Measurements from ENCODE around the gene KBTBD4.

KBTBD4 gene

DNA sequence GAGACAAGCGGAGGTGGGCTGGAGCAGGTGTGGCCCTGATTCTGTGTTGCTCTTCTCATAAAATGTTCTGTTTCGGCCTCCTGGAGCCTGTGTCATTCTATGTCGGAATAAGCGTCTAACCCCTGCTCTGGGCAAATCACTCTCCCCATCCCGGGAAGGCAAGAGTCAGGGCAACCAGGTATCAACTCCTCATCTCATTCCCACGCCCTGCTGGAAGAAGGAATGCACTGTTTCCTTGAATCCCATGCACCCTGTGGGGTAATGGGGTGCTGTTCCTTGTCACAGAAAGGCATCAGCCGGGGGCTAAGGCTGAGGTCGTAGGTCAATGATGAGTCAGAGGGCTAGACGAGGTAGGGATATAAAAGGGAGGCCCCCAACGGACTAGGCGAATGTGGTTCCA, 10.3 kb upstream of the KBTBD4 start:
- POLR2A ChIA-PET = no interaction called here
- no peak overlapping the region for H3K4me3 ChIP-seq (ENCODE audit: low read depth, low read length)
- no peak for DNase-seq (ENCODE audit: low read depth, low spot score)
- TF ChIP-seq, protein P1, sequence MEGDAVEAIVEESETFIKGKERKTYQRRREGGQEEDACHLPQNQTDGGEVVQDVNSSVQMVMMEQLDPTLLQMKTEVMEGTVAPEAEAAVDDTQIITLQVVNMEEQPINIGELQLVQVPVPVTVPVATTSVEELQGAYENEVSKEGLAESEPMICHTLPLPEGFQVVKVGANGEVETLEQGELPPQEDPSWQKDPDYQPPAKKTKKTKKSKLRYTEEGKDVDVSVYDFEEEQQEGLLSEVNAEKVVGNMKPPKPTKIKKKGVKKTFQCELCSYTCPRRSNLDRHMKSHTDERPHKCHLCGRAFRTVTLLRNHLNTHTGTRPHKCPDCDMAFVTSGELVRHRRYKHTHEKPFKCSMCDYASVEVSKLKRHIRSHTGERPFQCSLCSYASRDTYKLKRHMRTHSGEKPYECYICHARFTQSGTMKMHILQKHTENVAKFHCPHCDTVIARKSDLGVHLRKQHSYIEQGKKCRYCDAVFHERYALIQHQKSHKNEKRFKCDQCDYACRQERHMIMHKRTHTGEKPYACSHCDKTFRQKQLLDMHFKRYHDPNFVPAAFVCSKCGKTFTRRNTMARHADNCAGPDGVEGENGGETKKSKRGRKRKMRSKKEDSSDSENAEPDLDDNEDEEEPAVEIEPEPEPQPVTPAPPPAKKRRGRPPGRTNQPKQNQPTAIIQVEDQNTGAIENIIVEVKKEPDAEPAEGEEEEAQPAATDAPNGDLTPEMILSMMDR (IDR thresholded peaks at IDR 0.05; ENCODE audit: insufficient read depth, low read length, missing control alignments) = no peak
- CTCF ChIA-PET = no interaction called here

DNA sequence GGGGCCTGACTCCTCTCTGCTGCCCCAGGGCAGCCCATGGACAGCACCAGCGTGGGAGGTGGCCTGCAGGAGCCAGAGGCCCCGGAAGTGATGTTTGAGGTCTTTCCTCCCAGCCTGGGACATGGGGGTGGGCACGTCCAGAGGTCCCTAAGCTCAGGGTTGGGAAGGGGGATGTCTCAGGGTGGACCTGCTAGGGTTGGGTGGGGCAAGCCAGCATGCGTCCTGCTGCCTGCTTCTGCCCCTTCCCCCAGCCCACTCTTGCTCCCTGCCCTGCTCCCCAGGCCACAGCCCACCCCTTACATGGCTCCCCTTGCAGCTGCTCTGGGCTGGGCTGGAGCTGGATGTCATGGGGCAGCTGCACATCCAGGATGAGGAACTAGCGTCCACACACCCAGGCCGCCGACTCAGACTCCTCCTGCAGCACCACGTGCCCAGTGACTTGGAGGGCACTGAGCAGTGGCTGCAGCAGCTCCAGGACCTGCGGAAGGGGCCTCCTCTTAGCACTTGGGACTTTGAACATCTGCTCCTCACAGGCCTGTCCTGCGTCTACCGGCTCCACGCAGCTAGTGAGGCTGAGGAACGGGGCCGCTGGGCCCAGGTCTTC, 9.1 kb upstream of the KBTBD4 start:
- TF ChIP-seq, protein P1 (IDR thresholded peaks at IDR 0.05; ENCODE audit: insufficient read depth, low read length, missing control alignments) = no peak
- ChIA-PET POLR2A (no interaction called here), CTCF (no interaction called here)
- DNase-seq (ENCODE audit: low read depth, low spot score) = no peak
- no peak overlapping the region for H3K4me3 ChIP-seq (ENCODE audit: low read depth, low read length)

DNA sequence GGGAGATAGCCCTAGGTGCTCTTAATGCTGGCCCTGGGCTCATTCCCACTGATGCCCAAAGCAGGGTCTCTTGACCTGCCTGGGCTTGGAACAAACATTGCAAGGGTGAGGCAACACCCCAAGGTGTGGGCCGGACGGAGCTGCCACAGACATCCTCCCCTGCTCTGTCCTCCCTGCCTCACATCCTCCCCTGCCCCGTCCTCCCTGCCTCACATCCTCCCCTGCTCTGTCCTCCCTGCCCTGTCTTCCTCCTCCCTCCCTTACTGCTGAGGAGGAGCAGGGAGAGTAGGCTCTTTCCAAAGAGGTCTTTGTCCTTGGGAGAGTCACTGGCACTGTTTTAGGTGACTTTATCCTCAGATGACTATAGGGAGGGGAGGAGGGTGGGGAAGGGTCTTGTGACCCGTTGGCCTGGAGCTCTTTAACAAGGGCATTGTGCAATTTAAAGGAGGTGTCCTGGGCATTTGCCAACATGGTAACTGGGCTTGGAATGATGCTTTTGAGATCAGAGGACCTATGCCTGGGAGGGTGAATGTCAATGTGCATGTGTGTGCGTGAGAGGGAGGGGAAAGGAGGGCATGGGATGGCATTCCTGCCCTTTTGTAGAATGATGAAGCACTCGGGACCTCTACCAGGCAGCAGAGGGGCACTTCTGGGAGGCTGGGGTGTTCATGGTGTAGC, 8.4 kb upstream of the KBTBD4 start:
- POLR2A ChIA-PET = interaction anchor here (1.1 kb wide), 1 partner anchor 20 kb away, joined by 3 read pairs; no protein-coding TSS in a partner anchor
- CTCF ChIA-PET = no interaction called here
- H3K4me3 ChIP-seq (ENCODE audit: low read depth, low read length) = no peak overlapping the region
- DNase-seq (ENCODE audit: low read depth, low spot score) = no peak
- TF ChIP-seq, protein P1 (IDR thresholded peaks at IDR 0.05; ENCODE audit: insufficient read depth, low read length, missing control alignments) = no peak

DNA sequence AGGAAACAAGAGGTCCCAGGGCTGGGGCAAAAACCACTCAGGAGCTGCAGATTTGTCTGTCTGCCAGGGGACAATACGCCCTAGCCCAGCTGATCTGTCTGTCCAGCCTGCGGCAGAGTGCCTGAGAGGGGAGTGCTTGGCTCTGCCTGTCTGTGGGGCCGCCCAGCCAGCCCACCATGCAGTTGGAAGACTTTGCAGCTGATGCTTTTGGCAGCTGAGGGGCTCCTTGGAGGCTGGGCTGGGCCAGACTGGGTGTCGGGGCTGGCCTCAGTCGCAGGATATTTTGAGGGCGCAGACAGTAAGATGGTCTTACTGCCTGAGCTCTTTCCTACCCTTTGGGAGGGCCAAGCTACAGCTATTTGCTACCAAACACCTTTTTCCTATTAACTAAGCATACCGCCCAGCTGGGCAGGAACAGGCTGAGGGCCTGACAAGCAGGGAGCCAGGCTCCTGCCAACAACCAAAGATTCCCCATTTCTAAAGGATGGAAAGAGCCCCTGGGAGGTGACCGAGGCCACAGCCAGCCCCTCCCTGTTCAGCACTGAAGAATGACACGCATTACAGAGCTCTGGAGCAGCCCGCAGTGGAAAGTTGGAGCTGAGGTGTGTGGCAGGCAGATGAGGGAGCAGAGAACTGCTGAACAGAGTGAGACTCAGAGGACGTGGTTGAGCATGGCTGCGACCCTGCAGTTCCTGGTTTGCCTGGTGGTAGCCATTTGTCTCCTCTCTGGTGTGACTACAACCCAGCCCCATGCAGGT, 7.5 kb upstream of the KBTBD4 start, which contains the start of gene FAM180B:
TSS of gene FAM180B (plus strand) at position 581 of the 758 bp plus-strand sequence. CDS start at position 672, 91 bp downstream.
- no peak within 1 kb of the TSS for H3K4me3 ChIP-seq (ENCODE audit: low read depth, low read length)
- ChIA-PET POLR2A (interaction anchor here (1.1 kb wide), 1 partner anchor 21 kb away, joined by 3 read pairs; no protein-coding TSS in a partner anchor), CTCF (interaction anchor here (0.9 to 1.4 kb wide), 3 partner anchors 14 to 212 kb away, joined by 3 to 6 read pairs (median 4); no protein-coding TSS in a partner anchor)
- no peak for DNase-seq (ENCODE audit: low read depth, low spot score)
- TF ChIP-seq, protein P1 (IDR thresholded peaks at IDR 0.05; ENCODE audit: insufficient read depth, low read length, missing control alignments) = no peak

DNA sequence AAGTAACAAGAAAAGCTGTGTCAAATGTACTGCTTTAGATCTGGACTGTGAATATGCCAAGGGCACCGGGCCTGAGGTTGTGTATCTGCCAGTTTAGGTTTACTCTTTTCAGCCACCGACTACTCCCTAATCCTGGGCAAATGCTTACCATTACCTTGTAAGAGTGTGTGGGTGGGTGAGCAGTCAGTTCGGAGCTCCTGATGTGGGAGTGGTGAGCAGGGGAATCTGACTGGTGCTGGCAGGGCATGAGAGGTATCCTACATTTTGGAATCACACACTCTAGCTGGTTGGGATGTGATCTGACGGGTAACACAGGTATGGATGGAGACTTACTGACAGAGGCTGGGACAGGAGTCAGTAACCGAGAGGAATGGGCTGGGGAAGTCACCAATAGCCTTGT, 5.1 kb upstream of the KBTBD4 start:
- TF ChIP-seq, protein P1 (IDR thresholded peaks at IDR 0.05; ENCODE audit: insufficient read depth, low read length, missing control alignments) = no peak
- no peak for DNase-seq (ENCODE audit: low read depth, low spot score)
- no peak overlapping the region for H3K4me3 ChIP-seq (ENCODE audit: low read depth, low read length)
- CTCF ChIA-PET = no interaction called here
- POLR2A ChIA-PET = no interaction called here

Data from AG04449 (cell line).